ENCODE data around the gene CTSC.

GRCh38 chr11:88297421-88297820, 40.1 kb downstream of the CTSC start:
- TF ChIP-seq ARID4B (CRISPR knock-in tag; IDR thresholded peaks at IDR 0.05): no peak
- TF ChIP-seq CTCF (IDR thresholded peaks at IDR 0.05 in 2 of 3, conservative IDR thresholded peaks at IDR 0.05 in 1 of 3; ENCODE audit: insufficient read depth in 2 of 3, low read depth in 1 of 3, low read length in 3 of 3): no peak
- no peak for TF ChIP-seq GATA2 (CRISPR knock-in tag; IDR thresholded peaks at IDR 0.05)
- TF ChIP-seq ZNF407 (IDR thresholded peaks at IDR 0.05; ENCODE audit: low read depth): no peak
- TF ChIP-seq POLR2A (conservative IDR thresholded peaks at IDR 0.05): no peak
- TF ChIP-seq RNF2 (IDR thresholded peaks at IDR 0.05): no peak

Measured in K562 (cell line).